HepG2 (cell line): ENCODE measurements around the gene ADAM10. TPM values are rescaled to one million over a fixed set of nuclear protein-coding genes. Genes with fewer than 3 reads are reported as not detected.

Experiments used
- ATAC-seq: fragments of 200-7000 bp; cut with Tn5 transposase; 3 replicates; pipeline ENCODE4 v1.9.1; 2020; ENCODE audit warnings: mild to moderate bottlenecking, moderate library complexity
- BruUV-seq: library from RNA; stranded (reverse); fragments of 400-500 nt; replicated peaks from 2 replicates; lab custom pipeline; 2021; lab: Mats Ljungman, UMichigan
- CTCF ChIA-PET: fragments of 300-600 bp; formaldehyde crosslinking; extraction: SDS; loops from one replicate; lab custom pipeline; 2021; ENCODE audit warnings: low total read pairs, inconsistent platforms, low intra/inter-chr PET ratio; lab: Yijun Ruan, JAX
- POLR2A ChIA-PET: fragments of 350-600 bp; sonication (Branson Sonifier 250); formaldehyde crosslinking; loops from one replicate; lab custom pipeline; 2020; ENCODE audit warnings: antibody characterized with exemption, inconsistent platforms; lab: Yijun Ruan, JAX
- DNase-seq: peaks from one replicate; pipeline ENCODE4 v3.0.0-alpha.2; 2015; ENCODE audit warnings: low spot score
- FAIRE-seq: peaks from 3 replicates; lab custom pipeline; 2011; peaks lifted over from hg19 to GRCh38; lab: Jason Lieb, UNC
- H2AFZ ChIP-seq: one replicate; pipeline ENCODE4 v1.6.1; 2011; ENCODE audit warnings: low read length, inconsistent platforms
- H3K27ac ChIP-seq: fragments of 300-600 bp; 3 replicates; pipeline ENCODE4 v1.8.0; 2011; ENCODE audit warnings: mixed run types, mild to moderate bottlenecking, mixed read lengths, low read length, inconsistent platforms; ENCODE audit not compliant: insufficient read depth; ENCODE audit errors: extremely low read length
- H3K27me3 ChIP-seq, 2 experiments: fragments of 200-600 bp in 1 of 2; 2 replicates in 1 of 2; 3 replicates in 1 of 2; pipeline versions ENCODE4 v1.6.0 to v1.8.0; 2011; ENCODE audit warnings: low read length in 2 of 2, mild to moderate bottlenecking in 2 of 2, moderate library complexity in 2 of 2, inconsistent platforms in 1 of 2; ENCODE audit not compliant: insufficient read depth in 2 of 2, control insufficient read depth in 1 of 2
- H3K36me3 ChIP-seq, 2 experiments: fragments of 200-600 bp in 1 of 2; replicated peaks in 1 of 2; 2 replicates in 1 of 2; 3 replicates in 1 of 2; pipeline versions ENCODE4 v1.5.1 to v1.8.0; 2011; ENCODE audit warnings: low read length in 2 of 2, inconsistent platforms in 1 of 2; ENCODE audit not compliant: insufficient read depth in 2 of 2, control insufficient read depth in 1 of 2
- H3K4me1 ChIP-seq: 2 replicates; pipeline ENCODE4 v1.5.1; 2012; ENCODE audit warnings: low read length, inconsistent platforms; ENCODE audit not compliant: insufficient read depth
- H3K4me2 ChIP-seq: 2 replicates; pipeline ENCODE4 v1.6.0; 2011; ENCODE audit warnings: low read depth, low read length, inconsistent platforms
- H3K4me3 ChIP-seq, 3 experiments: fragments of 200-600 bp in 1 of 3; sonication (generic), shearing (Covaris generic) in 1 of 3; replicated peaks in 1 of 3; 2 replicates each; pipeline ENCODE4 v1.5.1; 2011 to 2016; ENCODE audit warnings: low read length in 3 of 3, inconsistent platforms in 2 of 3, low read depth in 2 of 3, mild to moderate bottlenecking in 2 of 3, control low read depth in 1 of 3, mixed read lengths in 1 of 3; ENCODE audit not compliant: insufficient read depth in 1 of 3
- H3K79me2 ChIP-seq: one replicate; pipeline ENCODE4 v1.6.1; 2011; ENCODE audit warnings: low read length, inconsistent platforms; ENCODE audit not compliant: insufficient read depth
- H3K9ac ChIP-seq: 2 replicates; pipeline ENCODE4 v1.6.0; 2011; ENCODE audit warnings: mild to moderate bottlenecking, low read depth, low read length, inconsistent platforms; ENCODE audit not compliant: insufficient read depth
- H3K9me3 ChIP-seq: 2 replicates; pipeline ENCODE4 v1.5.1; 2012; ENCODE audit warnings: mild to moderate bottlenecking, low read length
- H4K20me1 ChIP-seq: 2 replicates; pipeline ENCODE4 v1.6.0; 2011; ENCODE audit warnings: inconsistent platforms, mild to moderate bottlenecking, low read length, moderate library complexity; ENCODE audit not compliant: insufficient read depth
- HINFP ChIP-seq: sonication (generic); formaldehyde crosslinking; IDR thresholded peaks from 2 replicates; pipeline ENCODE4 v1.4.0; 2020; ENCODE audit warnings: low read depth, mild to moderate bottlenecking, missing genetic modification reagents
- KAT7 ChIP-seq: IDR thresholded peaks from 2 replicates; pipeline ENCODE4 v1.6.1; 2018; ENCODE audit warnings: borderline replicate concordance, missing compliant biosample characterization
- KDM3A ChIP-seq: IDR thresholded peaks from 2 replicates; pipeline ENCODE4 v1.6.1; 2018; ENCODE audit warnings: low read depth, missing compliant biosample characterization
- THRA ChIP-seq: sonication (generic); formaldehyde crosslinking; IDR thresholded peaks from 2 replicates; pipeline ENCODE4 v1.4.0; 2020; ENCODE audit warnings: missing genetic modification reagents, borderline replicate concordance
- ZBTB43 ChIP-seq: sonication (generic); formaldehyde crosslinking; conservative IDR thresholded peaks from 2 replicates; pipeline ENCODE4 v1.4.0; 2020; ENCODE audit warnings: missing genetic modification reagents
- ZNF17 ChIP-seq: sonication (generic); formaldehyde crosslinking; IDR thresholded peaks from 2 replicates; pipeline ENCODE4 v1.5.0; 2020; ENCODE audit warnings: mild to moderate bottlenecking, missing genetic modification reagents
- ZNF878 ChIP-seq: sonication (generic); formaldehyde crosslinking; IDR thresholded peaks from 2 replicates; pipeline ENCODE4 v1.8.1; 2023; ENCODE audit warnings: mild to moderate bottlenecking, missing genetic modification reagents, moderate library complexity
- ZSCAN12 ChIP-seq: sonication (generic); formaldehyde crosslinking; IDR thresholded peaks from 2 replicates; pipeline ENCODE4 v1.9.0; 2021; ENCODE audit warnings: mild to moderate bottlenecking, missing genetic modification reagents
- ZSCAN31 ChIP-seq: sonication (generic); formaldehyde crosslinking; IDR thresholded peaks from 2 replicates; pipeline ENCODE4 v1.5.0; 2020; ENCODE audit warnings: low read depth, mild to moderate bottlenecking, missing genetic modification reagents
- WGBS: methylation state at CpG from one replicate; pipeline ENCODE4 v1.1.6; 2017; ENCODE audit warnings: low lambda C conversion rate; 5-methylcytosine and 5-hydroxymethylcytosine counted together
- in situ Hi-C: cut with HindIII; loops from 2 replicates; pipeline ENCODE4 v1.10.0; 2017; ENCODE audit warnings: low pct_unique_long_range_greater_than_20kb; ENCODE audit not compliant: extremely low pct_ligation_motif_present
- intact Hi-C: fragments of 100-400 bp; cut with micrococcal nuclease; formaldehyde crosslinking; loops from one replicate; pipeline ENCODE4 v1.10.0; 2022; ENCODE audit not compliant: unreplicated experiment
- polyA plus RNA-seq, 8 experiments: library from polyadenylated mRNA; depleted of rRNA in 3 of 8; stranded (reverse) in 7 of 8; unstranded in 1 of 8; fragments of >200 nt; fragmentation: Illumina TruSeq in 4 of 8; extraction: Trizol in 4 of 8; gene quantifications; 2 replicates each; pipeline versions ENCODE4 v1.2.1 to v1.2.3, GENCODE V29; 2011 to 2016; ENCODE audit warnings: low read depth in 4 of 8, missing spikeins in 1 of 8, mixed read lengths in 1 of 8; ENCODE audit not compliant: insufficient read depth in 1 of 8
- total RNA-seq, 5 experiments: library from RNA; depleted of rRNA; stranded (reverse); fragments of >200 nt; fragmentation: Illumina TruSeq; extraction: Trizol; gene quantifications; 2 replicates each; pipeline ENCODE4 v1.2.3, GENCODE V29; 2016; ENCODE audit warnings: low read depth in 1 of 5
- TF ChIP-seq, protein P1 (sequence below): sonication (generic); formaldehyde crosslinking; IDR thresholded peaks from 2 replicates; pipeline ENCODE4 v1.9.0; 2021; ENCODE audit warnings: missing genetic modification reagents, mild to moderate bottlenecking, borderline replicate concordance
- TF ChIP-seq, protein P2 (sequence below): sonication (generic); formaldehyde crosslinking; IDR thresholded peaks from 2 replicates; pipeline ENCODE4 v1.5.0; 2020; ENCODE audit warnings: mild to moderate bottlenecking, missing genetic modification reagents
- TF ChIP-seq, protein P3 (sequence below): sonication (generic); formaldehyde crosslinking; IDR thresholded peaks from 2 replicates; pipeline ENCODE4 v1.8.1; 2023; ENCODE audit warnings: mild to moderate bottlenecking, missing genetic modification reagents
- TF ChIP-seq, protein P4 (sequence below): IDR thresholded peaks from 2 replicates; pipeline ENCODE4 v1.6.1; 2018; ENCODE audit warnings: missing genetic modification reagents, mild to moderate bottlenecking, missing compliant biosample characterization

ADAM10 gene
- total and polyA plus RNA-seq, 2 of the 13 experiments (the other 11 are each of a cell fraction or from before 2014, with no cell fraction given): 92.7 to 125 TPM

DNA sequence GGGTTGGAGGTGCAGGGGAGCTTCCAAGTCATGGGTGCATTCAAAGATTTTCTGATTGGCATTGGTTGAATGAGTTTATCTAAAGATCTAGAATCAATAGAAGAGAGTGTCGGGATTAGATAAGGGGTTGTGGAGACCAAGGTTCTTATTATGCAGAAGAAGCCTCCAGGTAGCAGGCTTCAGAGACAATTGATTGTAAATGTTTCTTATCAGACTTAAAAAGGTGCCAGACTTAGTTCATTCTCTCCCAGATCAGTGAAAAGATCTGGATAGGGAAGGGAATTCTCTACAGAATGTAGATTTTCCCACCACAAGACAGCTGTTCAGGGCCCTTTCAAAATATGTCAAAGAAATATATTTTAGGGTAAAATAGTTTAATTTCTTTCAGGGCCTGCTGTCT lies 188.2 kb downstream of the ADAM10 start:
- POLR2A ChIA-PET: no interaction called here
- ATAC-seq (no peak), FAIRE-seq (no peak), DNase-seq (no peak)
- H3K79me2 ChIP-seq: no peaks in the 10 kb centered on the region
- H3K4me2 ChIP-seq: no peak overlapping the region
- no peaks in the 10 kb centered on the region for H3K9me3 ChIP-seq
- H3K27me3 ChIP-seq: no peaks in the 10 kb centered on the region
- no peaks in the 10 kb centered on the region for H4K20me1 ChIP-seq
- no peak overlapping the region for H3K4me3 ChIP-seq
- 0% methylated on average over 1 of the region's 1 CpG for WGBS
- no peak overlapping the region for H3K27ac ChIP-seq
- intact Hi-C loops: no loop called here
- H3K9ac ChIP-seq: no peak overlapping the region
- in situ Hi-C loops: no loop called here
- H2AFZ ChIP-seq: no peak overlapping the region
- BruUV-seq: no TSS peak
- CTCF ChIA-PET: no interaction called here
- H3K4me1 ChIP-seq: peaks cover 23% of the 10 kb centered on the region
- H3K36me3 ChIP-seq: no peaks in the 10 kb centered on the region; a peak in 1 of 5 replicates
- TF ChIP-seq, protein P1, sequence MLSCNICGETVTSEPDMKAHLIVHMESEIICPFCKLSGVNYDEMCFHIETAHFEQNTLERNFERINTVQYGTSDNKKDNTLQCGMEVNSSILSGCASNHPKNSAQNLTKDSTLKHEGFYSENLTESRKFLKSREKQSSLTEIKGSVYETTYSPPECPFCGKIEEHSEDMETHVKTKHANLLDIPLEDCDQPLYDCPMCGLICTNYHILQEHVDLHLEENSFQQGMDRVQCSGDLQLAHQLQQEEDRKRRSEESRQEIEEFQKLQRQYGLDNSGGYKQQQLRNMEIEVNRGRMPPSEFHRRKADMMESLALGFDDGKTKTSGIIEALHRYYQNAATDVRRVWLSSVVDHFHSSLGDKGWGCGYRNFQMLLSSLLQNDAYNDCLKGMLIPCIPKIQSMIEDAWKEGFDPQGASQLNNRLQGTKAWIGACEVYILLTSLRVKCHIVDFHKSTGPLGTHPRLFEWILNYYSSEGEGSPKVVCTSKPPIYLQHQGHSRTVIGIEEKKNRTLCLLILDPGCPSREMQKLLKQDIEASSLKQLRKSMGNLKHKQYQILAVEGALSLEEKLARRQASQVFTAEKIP (CRISPR knock-in tag): no peak
- TF ChIP-seq, protein P2, sequence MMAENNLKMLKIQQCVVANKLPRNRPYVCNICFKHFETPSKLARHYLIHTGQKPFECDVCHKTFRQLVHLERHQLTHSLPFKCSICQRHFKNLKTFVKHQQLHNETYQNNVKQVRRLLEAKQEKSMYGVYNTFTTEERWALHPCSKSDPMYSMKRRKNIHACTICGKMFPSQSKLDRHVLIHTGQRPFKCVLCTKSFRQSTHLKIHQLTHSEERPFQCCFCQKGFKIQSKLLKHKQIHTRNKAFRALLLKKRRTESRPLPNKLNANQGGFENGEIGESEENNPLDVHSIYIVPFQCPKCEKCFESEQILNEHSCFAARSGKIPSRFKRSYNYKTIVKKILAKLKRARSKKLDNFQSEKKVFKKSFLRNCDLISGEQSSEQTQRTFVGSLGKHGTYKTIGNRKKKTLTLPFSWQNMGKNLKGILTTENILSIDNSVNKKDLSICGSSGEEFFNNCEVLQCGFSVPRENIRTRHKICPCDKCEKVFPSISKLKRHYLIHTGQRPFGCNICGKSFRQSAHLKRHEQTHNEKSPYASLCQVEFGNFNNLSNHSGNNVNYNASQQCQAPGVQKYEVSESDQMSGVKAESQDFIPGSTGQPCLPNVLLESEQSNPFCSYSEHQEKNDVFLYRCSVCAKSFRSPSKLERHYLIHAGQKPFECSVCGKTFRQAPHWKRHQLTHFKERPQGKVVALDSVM (CRISPR knock-in tag): no peak
- TF ChIP-seq HINFP (no peak), THRA (CRISPR knock-in tag) (no peak), ZNF17 (CRISPR knock-in tag) (no peak), ZSCAN12 (CRISPR knock-in tag) (no peak), ZNF878 (CRISPR knock-in tag) (no peak), KAT7 (CRISPR knock-in tag) (no peak), ZSCAN31 (CRISPR knock-in tag) (no peak), KDM3A (no peak), ZBTB43 (CRISPR knock-in tag) (no peak)
- TF ChIP-seq, protein P3, sequence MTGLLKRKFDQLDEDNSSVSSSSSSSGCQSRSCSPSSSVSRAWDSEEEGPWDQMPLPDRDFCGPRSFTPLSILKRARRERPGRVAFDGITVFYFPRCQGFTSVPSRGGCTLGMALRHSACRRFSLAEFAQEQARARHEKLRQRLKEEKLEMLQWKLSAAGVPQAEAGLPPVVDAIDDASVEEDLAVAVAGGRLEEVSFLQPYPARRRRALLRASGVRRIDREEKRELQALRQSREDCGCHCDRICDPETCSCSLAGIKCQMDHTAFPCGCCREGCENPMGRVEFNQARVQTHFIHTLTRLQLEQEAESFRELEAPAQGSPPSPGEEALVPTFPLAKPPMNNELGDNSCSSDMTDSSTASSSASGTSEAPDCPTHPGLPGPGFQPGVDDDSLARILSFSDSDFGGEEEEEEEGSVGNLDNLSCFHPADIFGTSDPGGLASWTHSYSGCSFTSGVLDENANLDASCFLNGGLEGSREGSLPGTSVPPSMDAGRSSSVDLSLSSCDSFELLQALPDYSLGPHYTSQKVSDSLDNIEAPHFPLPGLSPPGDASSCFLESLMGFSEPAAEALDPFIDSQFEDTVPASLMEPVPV (CRISPR knock-in tag): no peak
- TF ChIP-seq, protein P4, sequence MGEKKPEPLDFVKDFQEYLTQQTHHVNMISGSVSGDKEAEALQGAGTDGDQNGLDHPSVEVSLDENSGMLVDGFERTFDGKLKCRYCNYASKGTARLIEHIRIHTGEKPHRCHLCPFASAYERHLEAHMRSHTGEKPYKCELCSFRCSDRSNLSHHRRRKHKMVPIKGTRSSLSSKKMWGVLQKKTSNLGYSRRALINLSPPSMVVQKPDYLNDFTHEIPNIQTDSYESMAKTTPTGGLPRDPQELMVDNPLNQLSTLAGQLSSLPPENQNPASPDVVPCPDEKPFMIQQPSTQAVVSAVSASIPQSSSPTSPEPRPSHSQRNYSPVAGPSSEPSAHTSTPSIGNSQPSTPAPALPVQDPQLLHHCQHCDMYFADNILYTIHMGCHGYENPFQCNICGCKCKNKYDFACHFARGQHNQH (CRISPR knock-in tag): no peak
